Activated CD4-positive, alpha-beta T cell treated with anti-CD3 and anti-CD28 coated beads for 36 hours (primary cell): ENCODE data around the gene GNB1. TPM values are rescaled to one million over a fixed set of nuclear protein-coding genes. Genes with fewer than 3 reads are reported as not detected.

ENCODE experiments used
- ATAC-seq: fragments of 200-7000 bp; cut with Tn5 transposase; one replicate; pipeline ENCODE4 v1.10.0; 2021; ENCODE audit warnings: mild to moderate bottlenecking, moderate library complexity
- CTCF ChIA-PET: fragments of 350-600 bp; sonication (Branson Sonifier 250); formaldehyde crosslinking; loops from one replicate; lab custom pipeline; 2021; ENCODE audit warnings: antibody characterized with exemption; lab: Charles Lee
- POLR2A ChIA-PET: fragments of 350-600 bp; sonication (Branson Sonifier 250); formaldehyde crosslinking; loops from one replicate; lab custom pipeline; 2021; ENCODE audit warnings: antibody characterized with exemption, inconsistent platforms; lab: Charles Lee
- DNase-seq: peaks from one replicate; pipeline ENCODE4 v3.0.0-alpha.2; 2020
- H3K27ac Mint-ChIP-seq: one replicate; pipeline ENCODE4 v1.8.0; 2021; ENCODE audit warnings: mixed read lengths
- H3K27me3 Mint-ChIP-seq: one replicate; pipeline ENCODE4 v1.8.0; 2021; ENCODE audit warnings: mixed read lengths
- H3K36me3 Mint-ChIP-seq: one replicate; pipeline ENCODE4 v1.8.0; 2021; ENCODE audit warnings: low read depth, mixed read lengths
- H3K4me1 Mint-ChIP-seq: one replicate; pipeline ENCODE4 v1.8.0; 2021; ENCODE audit warnings: mixed read lengths
- H3K4me3 Mint-ChIP-seq: one replicate; pipeline ENCODE4 v1.8.0; 2021; ENCODE audit warnings: mild to moderate bottlenecking, moderate library complexity, mixed read lengths
- H3K9me3 Mint-ChIP-seq: one replicate; pipeline ENCODE4 v1.8.0; 2021; ENCODE audit warnings: low read depth, mixed read lengths
- intact Hi-C, 2 experiments: fragments of 100-400 bp; cut with DNase I in 1 of 2; cut with micrococcal nuclease in 1 of 2; formaldehyde crosslinking; loops; one replicate each; pipeline versions ENCODE4 v1.14.2 to v1.15.1; 2022 to 2024; cut with DNase I, micrococcal nuclease
- total RNA-seq, 2 experiments: library from RNA; stranded (reverse); gene quantifications; one replicate each; pipeline ENCODE4 v1.2.3, GENCODE V29; 2021

GNB1 gene
- total RNA-seq, 2 experiments from 2014 or later, result 347 to 669 TPM

DNA sequence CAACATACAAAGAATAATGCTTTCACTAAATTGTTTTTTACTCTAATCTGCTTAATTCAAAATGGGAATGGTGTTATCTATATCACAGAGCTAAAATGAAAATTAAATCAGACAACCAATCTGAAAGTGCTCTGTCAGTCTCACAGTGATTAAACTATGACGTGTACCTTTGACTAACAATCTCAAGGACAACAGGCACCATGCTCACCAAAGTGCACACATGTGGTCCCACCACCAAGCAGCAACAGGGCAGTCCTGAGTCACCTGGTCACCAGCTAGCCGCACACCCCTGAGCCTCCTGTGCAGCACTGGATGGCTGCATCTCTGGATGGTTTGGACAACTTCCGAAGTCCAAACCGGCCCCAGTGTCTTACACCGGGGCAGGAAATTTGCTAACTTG is 58.1 kb downstream of the GNB1 start:
- Mint-ChIP-seq H3K27me3 (no peaks in the 10 kb centered on the region), H3K4me3 (no peak overlapping the region), H3K36me3 (peaks cover 33% of the 10 kb centered on the region), H3K4me1 (peaks cover 34% of the 10 kb centered on the region), H3K27ac (peak overlapping the region; percentile 29), H3K9me3 (no peaks in the 10 kb centered on the region)
- intact Hi-C loops, result no loop called here
- ChIA-PET POLR2A (no interaction called here), CTCF (interaction anchor here (0.8 to 1.2 kb wide), 2 partner anchors 38 to 391 kb away, joined by 3 read pairs; no protein-coding TSS in a partner anchor)
- DNase-seq, result no peak
- peak; percentile 49 for ATAC-seq

DNA sequence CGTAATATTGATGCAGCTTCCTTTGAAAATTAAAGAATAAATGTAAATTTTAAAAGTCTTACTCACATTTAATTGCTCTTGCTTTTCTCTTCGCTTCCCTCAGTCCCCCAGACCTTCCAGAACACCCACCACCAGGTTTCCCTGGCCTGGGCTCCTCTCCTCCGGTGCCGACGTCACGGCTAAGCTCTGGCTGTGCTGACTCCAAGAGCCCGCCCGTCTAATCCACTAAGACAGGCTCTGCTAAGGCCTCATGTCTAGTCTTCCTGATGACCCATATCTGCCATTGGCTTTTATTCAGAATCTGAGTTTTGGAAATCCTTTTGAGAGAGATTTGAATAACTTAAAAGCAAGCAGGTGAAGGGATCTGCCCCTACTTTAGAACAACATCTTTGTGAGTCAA is 58.7 kb downstream of the GNB1 start:
- H3K27ac Mint-ChIP-seq, result peak overlapping the region; percentile 83
- intact Hi-C loops, result no loop called here

GRCh38 chr1:1827089-1827848 is 63.6 kb downstream of the GNB1 start:
- H3K4me1 Mint-ChIP-seq, result peaks cover 52% of the 10 kb centered on the region
- H3K27me3 Mint-ChIP-seq, result no peaks in the 10 kb centered on the region
- ATAC-seq (no peak), DNase-seq (no peak)
- ChIA-PET POLR2A (no interaction called here), CTCF (interaction anchor here (0.7 to 1.5 kb wide), 5 partner anchors 22 to 82 kb away, joined by 3 to 7 read pairs (median 3); no protein-coding TSS in a partner anchor)
- peaks cover 28% of the 10 kb centered on the region for H3K36me3 Mint-ChIP-seq
- H3K4me3 Mint-ChIP-seq, result no peak overlapping the region
- peak overlapping the region; percentile 37 for H3K27ac Mint-ChIP-seq
- intact Hi-C loops, result loop anchor here (5.0 kb wide), 1 partner anchor 50 kb away; no protein-coding TSS in a partner anchor
- H3K9me3 Mint-ChIP-seq, result no peaks in the 10 kb centered on the region

More for the DNA sequence above, 58.7 kb downstream of the GNB1 start:
- H3K4me1 Mint-ChIP-seq, result peaks cover 38% of the 10 kb centered on the region
- DNase-seq (no peak), ATAC-seq (no peak)
- no peak overlapping the region for H3K4me3 Mint-ChIP-seq
- ChIA-PET POLR2A (interaction anchor here (0.6 kb wide), 1 partner anchor 32 kb away, joined by 7 read pairs; no protein-coding TSS in a partner anchor), CTCF (interaction anchor here (1.2 kb wide), 1 partner anchor 391 kb away, joined by 3 read pairs; no protein-coding TSS in a partner anchor)
- H3K36me3 Mint-ChIP-seq, result peaks cover 30% of the 10 kb centered on the region
- H3K27me3 Mint-ChIP-seq, result no peaks in the 10 kb centered on the region
- H3K9me3 Mint-ChIP-seq, result no peaks in the 10 kb centered on the region

DNA sequence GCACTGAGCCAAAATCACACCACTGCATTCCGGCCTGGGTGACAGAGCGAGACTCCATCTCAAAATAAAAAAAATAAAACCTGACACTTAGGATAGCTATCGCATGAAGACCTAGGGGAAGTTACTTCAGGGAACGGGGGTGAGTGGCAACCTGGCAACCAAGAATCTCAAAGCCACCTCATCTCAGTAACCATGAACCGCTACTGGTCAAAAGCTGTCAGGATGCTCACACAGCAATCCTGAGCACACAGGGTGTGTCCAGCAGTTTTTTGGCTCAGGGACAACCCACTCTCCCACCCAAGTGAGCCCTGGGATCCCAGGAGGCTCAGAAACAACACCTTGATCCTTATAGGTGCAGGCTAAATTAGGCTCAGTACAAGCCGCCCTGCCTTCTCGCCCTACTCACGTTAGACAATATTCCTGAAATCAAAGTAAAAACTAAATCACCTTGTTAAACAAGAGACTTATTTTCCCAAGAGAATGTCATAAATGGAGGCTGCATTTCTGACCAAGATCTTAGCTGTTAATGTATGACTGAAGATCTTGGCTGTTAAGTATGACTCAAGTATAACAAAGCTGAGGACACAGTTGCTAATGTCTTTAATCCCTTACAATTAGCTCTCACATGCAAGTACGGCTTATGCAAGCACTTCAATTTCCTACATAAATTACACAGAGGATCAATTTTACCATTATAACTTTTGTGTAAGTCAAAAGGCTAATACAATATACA is 64.4 kb downstream of the GNB1 start:
- ATAC-seq (no peak), DNase-seq (no peak)
- no peaks in the 10 kb centered on the region for H3K9me3 Mint-ChIP-seq
- CTCF ChIA-PET, result interaction anchor here (0.5 to 1.5 kb wide), 4 partner anchors 27 to 82 kb away, joined by 3 to 7 read pairs (median 4); no protein-coding TSS in a partner anchor
- no peak overlapping the region for H3K4me3 Mint-ChIP-seq
- no peaks in the 10 kb centered on the region for H3K27me3 Mint-ChIP-seq
- H3K27ac Mint-ChIP-seq, result peak overlapping the region; percentile 30
- POLR2A ChIA-PET, result no interaction called here
- H3K36me3 Mint-ChIP-seq, result peaks cover 26% of the 10 kb centered on the region
- intact Hi-C loops, result loop anchor here (5.0 kb wide), 1 partner anchor 51 kb away; no protein-coding TSS in a partner anchor
- H3K4me1 Mint-ChIP-seq, result peaks cover 49% of the 10 kb centered on the region

GRCh38 chr1:1825217-1825616 is 65.7 kb downstream of the GNB1 start:
- Mint-ChIP-seq H3K27ac (peak overlapping the region; percentile 68), H3K9me3 (no peaks in the 10 kb centered on the region), H3K27me3 (no peaks in the 10 kb centered on the region), H3K4me3 (no peak overlapping the region), H3K4me1 (peaks cover 49% of the 10 kb centered on the region), H3K36me3 (peaks cover 30% of the 10 kb centered on the region)
- POLR2A ChIA-PET, result no interaction called here
- DNase-seq (no peak), ATAC-seq (peak; percentile 37)
- CTCF ChIA-PET, result no interaction called here
- intact Hi-C loops, result loop anchor here (5.0 kb wide), 1 partner anchor 52 kb away; no protein-coding TSS in a partner anchor

DNA sequence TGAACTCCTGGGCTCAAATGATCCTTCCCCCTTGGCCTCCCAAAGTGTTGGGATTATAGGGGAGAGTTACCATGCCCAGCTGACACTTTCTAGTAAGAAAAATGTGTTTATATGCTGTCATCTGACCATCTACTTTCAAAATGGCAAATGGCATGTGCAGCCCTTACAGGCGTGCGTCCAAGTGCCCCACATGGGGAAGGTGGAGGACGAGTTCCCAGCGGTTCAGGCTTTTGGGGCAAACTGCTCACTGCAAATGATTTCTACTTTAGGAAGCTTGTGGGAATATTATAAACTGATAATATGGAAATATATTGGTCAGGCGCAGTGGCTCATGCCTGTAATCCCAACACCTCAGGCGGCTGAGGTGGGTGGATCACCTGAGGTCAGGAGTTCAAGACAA is 71.1 kb downstream of the GNB1 start:
- H3K4me1 Mint-ChIP-seq, result peaks cover 14% of the 10 kb centered on the region
- H3K27me3 Mint-ChIP-seq, result no peaks in the 10 kb centered on the region
- intact Hi-C loops, result loop anchor here in 1 of 2 experiments (5.0 kb wide), 1 partner anchor 37 kb away; no protein-coding TSS in a partner anchor
- DNase-seq (no peak), ATAC-seq (no peak)
- H3K9me3 Mint-ChIP-seq, result no peaks in the 10 kb centered on the region
- H3K27ac Mint-ChIP-seq, result no peak overlapping the region
- POLR2A ChIA-PET, result interaction anchor here (0.6 kb wide), 1 partner anchor 15 kb away, joined by 6 read pairs; no protein-coding TSS in a partner anchor
- H3K4me3 Mint-ChIP-seq, result no peak overlapping the region
- peaks cover 43% of the 10 kb centered on the region for H3K36me3 Mint-ChIP-seq
- CTCF ChIA-PET, result interaction anchor here (1.4 kb wide), 1 partner anchor 88 kb away, joined by 5 read pairs; no protein-coding TSS in a partner anchor

DNA sequence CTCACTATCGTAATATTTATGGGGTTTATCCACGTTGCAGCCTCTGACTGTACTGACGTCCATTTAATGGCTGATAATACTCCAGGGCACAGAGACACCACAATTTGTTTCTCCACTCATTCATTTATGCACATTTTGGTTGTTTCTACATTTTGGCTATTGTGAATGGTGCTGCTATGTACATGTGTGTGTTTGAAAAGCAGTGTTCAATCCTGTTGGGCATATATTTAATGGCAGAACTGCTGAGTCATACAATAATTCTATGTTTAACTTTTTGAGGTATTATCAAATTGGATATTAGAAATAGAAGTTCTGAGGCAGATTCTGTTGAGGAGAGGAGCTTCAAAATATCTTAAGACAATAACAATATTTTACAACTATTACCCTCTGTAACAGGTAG is 73.7 kb downstream of the GNB1 start:
- no peak overlapping the region for H3K4me3 Mint-ChIP-seq
- ATAC-seq (no peak), DNase-seq (no peak)
- peak overlapping the region; percentile 55 for H3K27ac Mint-ChIP-seq
- CTCF ChIA-PET, result interaction anchor here (0.7 kb wide), 1 partner anchor 41 kb away, joined by 3 read pairs; no protein-coding TSS in a partner anchor
- peaks cover 2% of the 10 kb centered on the region for H3K4me1 Mint-ChIP-seq
- intact Hi-C loops, result no loop called here
- POLR2A ChIA-PET, result no interaction called here
- no peaks in the 10 kb centered on the region for H3K27me3 Mint-ChIP-seq
- H3K9me3 Mint-ChIP-seq, result no peaks in the 10 kb centered on the region
- H3K36me3 Mint-ChIP-seq, result peaks cover 46% of the 10 kb centered on the region

- Mint-ChIP-seq H3K9me3 (no peaks in the 10 kb centered on the region), H3K36me3 (peaks cover 43% of the 10 kb centered on the region), H3K4me3 (no peak overlapping the region), H3K27ac (peak overlapping the region; percentile 32), H3K27me3 (no peaks in the 10 kb centered on the region), H3K4me1 (peaks cover 2% of the 10 kb centered on the region)
- no peak for DNase-seq
- ChIA-PET POLR2A (no interaction called here), CTCF (no interaction called here)
- no peak for ATAC-seq
- intact Hi-C loops, result no loop called here
These were observed 75.1 kb downstream of the GNB1 start for GRCh38 chr1:1815606-1816281.

DNA sequence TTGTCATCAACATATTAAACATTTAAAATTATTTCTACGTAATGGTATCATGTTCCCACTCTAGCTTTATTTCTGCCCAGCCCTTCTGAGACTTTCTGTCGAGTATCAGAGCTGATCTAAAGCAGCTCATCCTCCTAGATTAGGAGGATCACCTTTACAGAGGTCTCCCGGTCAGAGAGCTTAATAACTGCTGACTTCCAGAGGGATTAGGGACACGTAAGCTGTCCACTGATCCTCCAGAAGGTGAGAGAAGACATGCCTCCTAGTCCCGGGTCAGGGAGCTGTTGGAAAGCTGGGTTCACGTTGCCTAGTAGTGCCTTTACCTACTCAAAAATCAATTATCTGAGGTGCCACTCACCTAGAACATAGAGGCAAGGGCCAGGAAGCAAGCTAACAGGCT is 81.4 kb downstream of the GNB1 start:
- intact Hi-C loops, result no loop called here
- CTCF ChIA-PET, result interaction anchor here (0.6 to 1.6 kb wide), 5 partner anchors 13 to 122 kb away, joined by 3 to 5 read pairs (median 3); no protein-coding TSS in a partner anchor
- Mint-ChIP-seq H3K36me3 (peaks cover 27% of the 10 kb centered on the region), H3K4me3 (no peak overlapping the region), H3K9me3 (no peaks in the 10 kb centered on the region), H3K27ac (no peak overlapping the region), H3K27me3 (no peaks in the 10 kb centered on the region), H3K4me1 (peaks cover 5% of the 10 kb centered on the region)
- ATAC-seq (no peak), DNase-seq (no peak)
- POLR2A ChIA-PET, result no interaction called here

DNA sequence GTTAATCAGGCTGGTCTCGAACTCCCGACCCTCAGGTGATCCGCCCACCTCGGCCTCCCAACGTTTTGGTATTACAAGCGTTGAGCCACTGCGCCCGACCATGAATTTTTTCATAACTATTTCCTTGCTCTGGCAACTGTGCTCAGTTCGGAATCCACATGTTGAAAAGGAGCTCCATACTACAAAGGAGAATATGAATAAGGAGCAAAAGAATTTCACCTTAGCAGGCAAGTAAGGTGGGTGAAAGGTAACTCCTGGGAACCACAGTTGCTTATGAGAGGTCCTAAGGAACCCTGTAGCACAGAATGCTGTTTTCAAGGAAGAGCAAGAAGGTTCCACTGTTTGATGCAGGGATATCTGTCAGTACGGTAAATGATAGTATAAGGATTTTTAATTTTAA is 82.7 kb downstream of the GNB1 start:
- Mint-ChIP-seq H3K27ac (no peak overlapping the region), H3K4me1 (peaks cover 5% of the 10 kb centered on the region), H3K27me3 (no peaks in the 10 kb centered on the region), H3K9me3 (no peaks in the 10 kb centered on the region), H3K36me3 (peaks cover 26% of the 10 kb centered on the region), H3K4me3 (no peak overlapping the region)
- POLR2A ChIA-PET, result no interaction called here
- CTCF ChIA-PET, result interaction anchor here (0.9 kb wide), 1 partner anchor 31 kb away, joined by 4 read pairs; no protein-coding TSS in a partner anchor
- DNase-seq (no peak), ATAC-seq (no peak)
- intact Hi-C loops, result no loop called here

DNA sequence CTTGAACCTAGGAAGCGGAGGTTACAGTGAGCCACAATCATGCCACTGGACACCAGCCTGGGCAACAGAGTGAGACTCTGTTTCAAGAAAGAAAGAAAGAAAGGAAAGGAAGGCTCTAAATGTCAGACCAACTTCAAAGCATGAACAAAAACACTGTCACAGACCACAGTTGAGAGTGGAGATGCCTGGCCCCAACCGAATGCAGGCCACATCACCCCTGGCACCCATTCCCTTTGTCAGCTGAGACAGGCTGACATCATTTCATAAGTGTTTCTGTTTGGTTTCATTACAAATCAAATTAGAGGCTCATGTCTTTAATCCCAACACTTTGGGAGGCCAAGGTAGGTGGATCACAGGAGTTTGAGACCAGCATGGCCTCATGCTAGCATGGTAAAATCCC is 84.0 kb downstream of the GNB1 start:
- peak; percentile 71 for ATAC-seq
- POLR2A ChIA-PET, result no interaction called here

More for the DNA sequence above, 84.0 kb downstream of the GNB1 start:
- peaks cover 28% of the 10 kb centered on the region for H3K36me3 Mint-ChIP-seq
- peaks cover 6% of the 10 kb centered on the region for H3K4me1 Mint-ChIP-seq
- no peaks in the 10 kb centered on the region for H3K9me3 Mint-ChIP-seq
- CTCF ChIA-PET, result no interaction called here
- peak; percentile 36 for DNase-seq
- intact Hi-C loops, result no loop called here
- H3K4me3 Mint-ChIP-seq, result no peak overlapping the region
- no peaks in the 10 kb centered on the region for H3K27me3 Mint-ChIP-seq
- H3K27ac Mint-ChIP-seq, result no peak overlapping the region
